ENCODE results near the gene ALDH2. TPM values are rescaled to one million over a fixed set of nuclear protein-coding genes. Genes with fewer than 3 reads are reported as not detected.
"Not testable (repeated sequence)": the region's sequence is repeated elsewhere in the genome, so short reads cannot be mapped to it uniquely, and the experiment has no call there.

The ALDH2 gene
- total and polyA plus RNA-seq, 12 donors = 60.6 to 403 (median 318) TPM

DNA sequence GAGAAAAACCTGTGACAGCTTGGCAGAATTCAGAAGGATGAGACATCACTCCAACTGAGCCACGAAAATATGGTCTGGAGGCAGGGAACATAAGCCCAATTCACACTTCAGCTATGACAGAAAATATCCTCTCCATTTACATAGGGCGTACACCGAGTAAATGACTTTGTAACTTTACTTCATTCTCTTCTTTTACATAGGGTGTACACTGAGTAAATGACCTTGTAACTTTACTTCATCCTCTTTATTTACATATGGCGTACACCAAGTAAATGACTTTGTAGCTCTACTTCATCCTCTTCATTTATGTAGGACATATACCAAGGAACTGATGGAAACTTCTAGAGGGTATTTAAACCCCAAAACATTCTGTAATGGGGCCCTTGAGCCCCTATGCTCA lies 61.2 kb downstream of the ALDH2 start:
- intact Hi-C loops (cut with DNase I) = no loop called here
- H3K27me3 ChIP-seq = no peaks in the 10 kb centered on the region
- WGBS, 2 donors = 92 to 95% methylated on average over 4 of the region's 4 CpGs
- no peaks in the 10 kb centered on the region for H3K9me3 ChIP-seq
- H3K4me1 ChIP-seq = peaks cover 0 to 19% (median 0%) of the 10 kb centered on the region in 9 donors
- ATAC-seq (no peak), DNase-seq (no peak)
- no peak overlapping the region for H3K4me3 ChIP-seq
- TF ChIP-seq, protein P1, sequence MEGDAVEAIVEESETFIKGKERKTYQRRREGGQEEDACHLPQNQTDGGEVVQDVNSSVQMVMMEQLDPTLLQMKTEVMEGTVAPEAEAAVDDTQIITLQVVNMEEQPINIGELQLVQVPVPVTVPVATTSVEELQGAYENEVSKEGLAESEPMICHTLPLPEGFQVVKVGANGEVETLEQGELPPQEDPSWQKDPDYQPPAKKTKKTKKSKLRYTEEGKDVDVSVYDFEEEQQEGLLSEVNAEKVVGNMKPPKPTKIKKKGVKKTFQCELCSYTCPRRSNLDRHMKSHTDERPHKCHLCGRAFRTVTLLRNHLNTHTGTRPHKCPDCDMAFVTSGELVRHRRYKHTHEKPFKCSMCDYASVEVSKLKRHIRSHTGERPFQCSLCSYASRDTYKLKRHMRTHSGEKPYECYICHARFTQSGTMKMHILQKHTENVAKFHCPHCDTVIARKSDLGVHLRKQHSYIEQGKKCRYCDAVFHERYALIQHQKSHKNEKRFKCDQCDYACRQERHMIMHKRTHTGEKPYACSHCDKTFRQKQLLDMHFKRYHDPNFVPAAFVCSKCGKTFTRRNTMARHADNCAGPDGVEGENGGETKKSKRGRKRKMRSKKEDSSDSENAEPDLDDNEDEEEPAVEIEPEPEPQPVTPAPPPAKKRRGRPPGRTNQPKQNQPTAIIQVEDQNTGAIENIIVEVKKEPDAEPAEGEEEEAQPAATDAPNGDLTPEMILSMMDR (IDR thresholded peaks at IDR 0.05) = no peak
- no peak overlapping the region for H3K27ac ChIP-seq
- no peaks in the 10 kb centered on the region for H3K36me3 ChIP-seq

DNA sequence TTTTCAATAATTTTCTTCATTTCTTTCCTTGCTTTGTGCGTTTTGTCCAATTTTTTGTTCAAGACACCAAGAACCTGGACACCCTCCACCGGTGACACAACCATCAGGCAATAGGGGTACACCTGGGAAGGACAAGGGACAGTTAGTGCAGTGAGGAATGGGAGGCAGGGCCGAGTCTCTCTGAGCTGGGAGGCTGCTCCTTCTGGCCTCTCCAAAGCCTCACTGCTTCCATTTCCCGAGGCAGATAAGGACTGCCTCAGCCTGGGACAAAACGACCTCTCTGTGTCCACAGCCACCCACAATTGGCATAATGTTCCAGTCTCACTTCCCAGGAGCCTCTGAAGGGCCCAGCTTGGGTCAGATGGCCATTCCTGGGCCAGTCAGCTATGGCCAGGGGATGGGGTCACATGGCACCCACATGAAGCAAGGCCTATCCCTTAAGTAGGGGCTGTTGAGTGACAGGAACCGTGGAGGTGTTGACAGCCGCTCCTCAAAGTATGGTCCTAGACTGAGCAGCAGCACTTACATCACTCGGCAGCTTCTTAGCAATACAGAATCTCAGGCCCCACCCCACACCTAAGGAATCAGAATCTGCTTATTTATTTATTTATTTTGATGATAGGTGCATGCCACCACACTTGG lies 61.7 kb downstream of the ALDH2 start:
- WGBS, 2 donors = 60 to 70% methylated on average over 8 of the region's 8 CpGs
- Histone ChIP-seq H3K27me3 (no peaks in the 10 kb centered on the region), H3K4me1 (peaks cover 0 to 13% (median 0%) of the 10 kb centered on the region in 9 donors), H3K9me3 (no peaks in the 10 kb centered on the region), H3K4me3 (no peak overlapping the region), H3K27ac (no peak overlapping the region), H3K36me3 (no peaks in the 10 kb centered on the region)
- intact Hi-C loops (cut with DNase I) = no loop called here
- TF ChIP-seq, protein P1 (IDR thresholded peaks at IDR 0.05) = no peak
- DNase-seq = no peak
- peak in 1 of 8 donors; percentile 34 for ATAC-seq

DNA sequence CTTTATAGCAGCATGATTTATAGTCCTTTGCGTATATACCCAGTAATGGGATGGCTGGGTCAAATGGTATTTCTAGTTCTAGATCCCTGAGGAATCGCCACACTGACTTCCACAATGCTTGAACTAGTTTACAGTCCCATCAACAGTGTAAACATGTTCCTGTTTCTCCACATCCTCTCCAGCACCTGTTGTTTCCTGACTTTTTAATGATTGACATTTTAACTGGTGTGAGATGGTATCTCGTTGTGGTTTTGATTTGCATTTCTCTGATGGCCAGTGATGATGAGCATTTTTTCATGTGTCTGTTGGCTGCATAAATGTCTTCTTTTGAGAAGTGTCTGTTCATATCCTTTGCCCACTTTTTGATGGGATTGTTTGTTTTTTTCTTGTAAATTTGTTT lies 62.9 kb downstream of the ALDH2 start:
- H3K27me3 ChIP-seq; H3K4me3 ChIP-seq; H3K4me1 ChIP-seq; H3K36me3 ChIP-seq; H3K27ac ChIP-seq; ATAC-seq; H3K9me3 ChIP-seq; DNase-seq; intact Hi-C loops (cut with DNase I): not testable (repeated sequence)
- WGBS, 2 donors = 79 to 93% methylated on average over 3 of the region's 3 CpGs

DNA sequence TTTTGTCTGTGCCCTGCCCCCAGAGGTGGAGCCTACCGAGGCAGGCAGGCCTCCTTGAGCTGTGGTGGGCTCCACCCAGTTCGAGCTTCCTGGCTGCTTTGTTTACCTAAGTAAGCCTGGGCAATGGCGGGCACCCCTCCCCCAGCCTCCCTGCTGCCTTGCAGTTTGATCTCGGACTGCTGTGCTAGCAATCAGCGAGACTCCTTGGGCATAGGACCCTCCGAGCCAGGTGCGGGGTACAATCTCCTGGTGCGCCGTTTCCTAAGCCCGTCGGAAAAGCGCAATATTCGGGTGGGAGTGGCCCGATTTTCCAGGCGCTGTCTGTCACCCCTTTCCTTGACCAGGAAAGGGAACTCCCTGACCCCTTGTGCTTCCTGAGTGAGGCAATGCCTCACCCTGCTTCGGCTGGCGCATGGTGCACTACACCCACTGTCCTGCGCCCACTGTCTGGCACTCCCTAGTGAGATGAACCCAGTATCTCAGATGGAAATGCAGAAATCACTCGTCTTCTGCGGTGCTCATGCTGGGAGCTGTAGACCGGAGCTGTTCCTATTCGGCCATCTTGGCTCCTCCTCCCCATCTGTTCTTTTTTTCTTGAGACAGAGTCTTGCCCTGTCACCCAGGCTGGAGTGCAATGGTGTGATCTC lies 68.1 kb downstream of the ALDH2 start:
- H3K27me3 ChIP-seq; H3K9me3 ChIP-seq; ATAC-seq; H3K4me1 ChIP-seq; intact Hi-C loops (cut with DNase I): not testable (repeated sequence)
- DNase-seq = peak in 1 of 2 donors; percentile 18
- Histone ChIP-seq H3K4me3 (peak overlapping the region in 4 of 10 donors; percentile 21 to 32 (median 24)), H3K36me3 (peaks cover 0 to 16% (median 8%) of the 10 kb centered on the region in 9 donors), H3K27ac (peak overlapping the region in 2 of 10 donors; percentile 44 to 75)
- 76 to 81% methylated on average over 22 of the region's 22 CpGs for WGBS, 2 donors

DNA sequence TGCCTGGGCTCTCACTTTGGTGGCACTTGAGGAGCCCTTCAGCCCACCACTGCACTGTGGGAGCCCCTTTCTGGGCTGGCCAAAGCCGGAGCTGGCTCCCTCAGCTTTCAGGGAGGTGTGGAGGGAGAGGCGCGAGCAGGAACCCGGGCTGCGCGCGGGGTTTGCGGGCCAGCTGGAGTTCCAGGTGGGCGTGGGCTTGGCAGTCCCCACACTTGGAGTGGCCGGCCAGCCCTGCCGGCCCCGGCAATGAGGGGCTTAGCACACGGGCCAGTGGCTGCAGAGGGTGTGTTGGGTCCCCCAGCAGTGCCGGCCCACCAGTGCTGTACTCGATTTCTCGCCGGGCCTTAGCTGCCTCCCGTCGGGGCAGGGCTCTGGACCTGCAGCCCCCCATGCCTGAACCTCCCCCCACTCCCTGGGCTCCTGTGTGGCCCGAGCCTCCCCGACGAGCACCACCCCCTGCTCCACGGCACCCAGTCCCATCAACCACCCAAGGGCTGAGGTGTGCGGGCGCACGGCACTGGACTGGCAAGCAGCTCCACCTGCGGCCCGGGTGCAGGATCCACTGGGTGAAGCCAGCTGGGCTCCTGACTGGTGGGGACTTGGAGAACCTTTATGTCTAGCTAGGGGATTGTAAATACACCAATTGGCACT lies 68.9 kb downstream of the ALDH2 start:
- H3K9me3 ChIP-seq; H3K4me3 ChIP-seq; H3K27me3 ChIP-seq; ATAC-seq; DNase-seq; intact Hi-C loops (cut with DNase I): not testable (repeated sequence)
- peak overlapping the region in 1 of 10 donors; percentile 75 for H3K27ac ChIP-seq
- WGBS, 2 donors = 96 to 97% methylated on average over 27 to 28 of the region's 28 CpGs
- peaks cover 0 to 16% (median 9%) of the 10 kb centered on the region in 9 donors for H3K4me1 ChIP-seq
- H3K36me3 ChIP-seq = peaks cover 0 to 20% (median 9%) of the 10 kb centered on the region in 9 donors

Data from heart right ventricle (tissue), 16 donors.